ENCODE measurements around the gene STK24. TPM values are rescaled to one million over a fixed set of nuclear protein-coding genes. Genes with fewer than 3 reads are reported as not detected.
A peak's percentile ranks its signal among the peaks of the same experiment; 100 is the strongest.

The STK24 gene
- total and polyA plus RNA-seq, 10 of the 15 experiments (the other 5 are each of a cell fraction or from before 2014, with no cell fraction given), result 7.5 to 115 (median 52.9) TPM

DNA sequence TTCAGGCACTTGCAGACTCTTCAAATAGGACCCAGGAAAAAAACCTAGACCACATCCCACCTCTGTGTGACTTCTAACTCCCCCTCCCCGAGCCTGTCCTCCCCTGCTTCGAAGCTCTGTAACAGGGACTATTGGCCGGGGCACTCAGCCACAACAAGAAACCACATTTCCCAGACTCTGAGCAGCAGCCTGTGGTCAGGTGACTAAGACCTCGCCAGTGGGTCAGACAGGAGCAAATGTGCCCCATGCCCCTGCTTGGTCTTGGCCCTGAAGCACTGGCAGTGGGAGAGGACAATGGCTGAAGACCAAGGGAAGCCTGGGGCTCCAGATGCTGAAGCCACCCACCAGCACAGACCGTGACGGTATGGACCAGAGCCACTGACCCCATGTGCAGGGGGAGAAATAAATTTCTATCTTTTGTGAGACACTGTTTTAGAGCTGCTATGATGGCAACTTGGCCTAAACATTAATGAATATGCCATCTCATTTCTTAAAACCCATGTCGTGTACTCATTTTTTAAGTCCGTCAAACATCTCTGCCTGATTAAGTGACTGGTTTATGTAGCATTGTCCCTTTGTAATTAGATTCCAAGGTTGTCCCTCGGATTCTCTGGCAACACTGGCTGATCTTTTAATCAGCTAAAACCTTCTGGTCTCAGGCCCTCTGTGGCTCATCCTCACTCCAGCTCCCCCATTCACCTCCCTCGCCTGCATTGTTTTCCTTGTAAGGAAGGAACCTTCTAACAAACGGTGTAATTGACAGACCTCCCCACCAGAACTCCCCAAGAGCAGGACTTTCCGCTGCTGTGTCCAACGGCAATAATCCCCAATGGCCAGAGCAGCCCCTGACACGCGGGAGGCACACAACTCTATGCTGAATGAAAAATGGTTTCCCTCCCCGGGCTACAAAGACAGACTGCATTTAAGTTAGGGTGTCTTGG is 98.4 kb downstream of the STK24 start (continued):
- TF ChIP-seq, protein P1, sequence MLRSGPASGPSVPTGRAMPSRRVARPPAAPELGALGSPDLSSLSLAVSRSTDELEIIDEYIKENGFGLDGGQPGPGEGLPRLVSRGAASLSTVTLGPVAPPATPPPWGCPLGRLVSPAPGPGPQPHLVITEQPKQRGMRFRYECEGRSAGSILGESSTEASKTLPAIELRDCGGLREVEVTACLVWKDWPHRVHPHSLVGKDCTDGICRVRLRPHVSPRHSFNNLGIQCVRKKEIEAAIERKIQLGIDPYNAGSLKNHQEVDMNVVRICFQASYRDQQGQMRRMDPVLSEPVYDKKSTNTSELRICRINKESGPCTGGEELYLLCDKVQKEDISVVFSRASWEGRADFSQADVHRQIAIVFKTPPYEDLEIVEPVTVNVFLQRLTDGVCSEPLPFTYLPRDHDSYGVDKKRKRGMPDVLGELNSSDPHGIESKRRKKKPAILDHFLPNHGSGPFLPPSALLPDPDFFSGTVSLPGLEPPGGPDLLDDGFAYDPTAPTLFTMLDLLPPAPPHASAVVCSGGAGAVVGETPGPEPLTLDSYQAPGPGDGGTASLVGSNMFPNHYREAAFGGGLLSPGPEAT (IDR thresholded peaks at IDR 0.05; ENCODE audit: low read depth), result no peak
- TF ChIP-seq PML (IDR thresholded peaks at IDR 0.05; ENCODE audit: low read length), result no peak
- no peak for TF ChIP-seq SMC3 (IDR thresholded peaks at IDR 0.05; ENCODE audit: borderline replicate concordance, low read length)
- TF ChIP-seq TAF1 (IDR thresholded peaks at IDR 0.05; ENCODE audit: borderline replicate concordance, low read depth, low read length), result no peak
- no peak for TF ChIP-seq SMAD5 (IDR thresholded peaks at IDR 0.05; ENCODE audit: low read depth)
- peak; percentile 16 to 61; a peak in 1 of 4 replicates for TF ChIP-seq IKZF2 (IDR thresholded peaks at IDR 0.05)
- TF ChIP-seq ETV6 (conservative IDR thresholded peaks at IDR 0.05 in 1 of 2, IDR thresholded peaks at IDR 0.05 in 1 of 2; ENCODE audit: borderline replicate concordance in 1 of 2, low read depth in 1 of 2), result no peak
- TF ChIP-seq RBBP5 (conservative IDR thresholded peaks at IDR 0.05), result no peak
- 0 out of 2 replicates have a peak, but pooled peaks have one; percentile 23 for TF ChIP-seq MTA3 (IDR thresholded peaks at IDR 0.05; ENCODE audit: borderline replicate concordance, low read length)
- TF ChIP-seq NR2C2 (IDR thresholded peaks at IDR 0.05; ENCODE audit: borderline replicate concordance, control insufficient read depth, insufficient read length, low read depth), result no peak
- no peak for TF ChIP-seq EP300 (IDR thresholded peaks at IDR 0.05; ENCODE audit: borderline replicate concordance in 1 of 2, control insufficient read depth in 1 of 2, low read depth in 2 of 2, low read length in 2 of 2)
- no peak for TF ChIP-seq CHD2 (IDR thresholded peaks at IDR 0.05; ENCODE audit: borderline replicate concordance, low read depth, low read length)
- TF ChIP-seq BHLHE40 (IDR thresholded peaks at IDR 0.05; ENCODE audit: borderline replicate concordance in 1 of 2, low read depth in 2 of 2, low read length in 1 of 2), result peak; percentile 57 to 68; a peak in 2 of 4 replicates
- no peak for TF ChIP-seq NFYA (IDR thresholded peaks at IDR 0.05; ENCODE audit: borderline replicate concordance, low read depth, low read length)
- TF ChIP-seq PAX5 (IDR thresholded peaks at IDR 0.05; ENCODE audit: borderline replicate concordance, low read depth, low read length), result peak; percentile 78; the same call in 1 of the 2 replicates
- TF ChIP-seq ESRRA (IDR thresholded peaks at IDR 0.05; ENCODE audit: low read length), result no peak
